Myocyte (in vitro differentiated cells): ENCODE data around the gene B4GALT6. TPM values are rescaled to one million over a fixed set of nuclear protein-coding genes. Genes with fewer than 3 reads are reported as not detected.

Experiments used
- DNase-seq: peaks from one replicate; pipeline ENCODE4 v3.0.0-alpha.2; 2012; ENCODE audit warnings: low read depth
- total RNA-seq: library from RNA; depleted of rRNA; stranded (reverse); fragments of >200 nt; gene quantifications from 2 replicates; pipeline ENCODE4 v1.2.3, GENCODE V29; 2014

The B4GALT6 gene
- total RNA-seq, 1 donor from 2014 or later = not detected

DNA sequence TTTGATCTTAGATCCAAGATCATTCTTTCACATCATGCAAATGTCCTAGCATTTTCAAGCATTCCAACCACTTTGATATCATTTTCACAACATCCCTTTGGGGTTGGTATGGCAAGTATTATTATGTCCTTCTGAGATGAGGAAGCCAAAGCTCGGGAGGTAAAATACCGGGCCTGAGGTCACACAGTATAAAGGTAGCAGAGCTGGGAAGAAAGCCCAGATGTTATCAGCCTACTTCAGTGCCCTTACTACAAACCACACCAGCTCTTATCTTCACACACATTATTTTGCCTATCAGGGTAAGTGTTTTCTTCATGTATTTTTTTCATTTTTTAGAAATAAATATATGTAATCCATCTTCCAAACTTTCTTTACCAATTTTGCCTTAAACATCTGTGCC lies 4.2 kb upstream of the B4GALT6 start:
- no peak for DNase-seq

- DNase-seq = no peak
Observed at GRCh38 chr18:31686986-31687928, 2.9 kb upstream of the B4GALT6 start.

DNA sequence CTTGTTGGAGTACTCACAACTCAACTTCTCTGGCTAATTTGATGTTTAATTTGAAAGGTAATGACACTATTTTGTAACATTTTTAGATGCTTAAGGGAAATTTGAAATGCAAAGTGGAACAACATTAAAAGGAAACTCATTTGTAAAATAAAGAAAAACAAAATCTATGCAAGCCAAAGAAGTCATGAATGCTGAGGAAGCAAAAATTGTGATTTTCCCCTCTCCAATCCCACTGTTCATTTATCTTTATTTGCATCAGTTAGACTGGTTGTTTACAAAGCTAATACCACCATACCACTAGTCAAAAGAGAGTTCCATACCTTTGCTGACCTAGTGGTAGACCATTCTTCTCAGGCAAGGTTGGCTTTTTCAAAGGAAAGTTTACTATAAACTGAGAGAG lies 2.2 kb upstream of the B4GALT6 start:
- no peak for DNase-seq

DNA sequence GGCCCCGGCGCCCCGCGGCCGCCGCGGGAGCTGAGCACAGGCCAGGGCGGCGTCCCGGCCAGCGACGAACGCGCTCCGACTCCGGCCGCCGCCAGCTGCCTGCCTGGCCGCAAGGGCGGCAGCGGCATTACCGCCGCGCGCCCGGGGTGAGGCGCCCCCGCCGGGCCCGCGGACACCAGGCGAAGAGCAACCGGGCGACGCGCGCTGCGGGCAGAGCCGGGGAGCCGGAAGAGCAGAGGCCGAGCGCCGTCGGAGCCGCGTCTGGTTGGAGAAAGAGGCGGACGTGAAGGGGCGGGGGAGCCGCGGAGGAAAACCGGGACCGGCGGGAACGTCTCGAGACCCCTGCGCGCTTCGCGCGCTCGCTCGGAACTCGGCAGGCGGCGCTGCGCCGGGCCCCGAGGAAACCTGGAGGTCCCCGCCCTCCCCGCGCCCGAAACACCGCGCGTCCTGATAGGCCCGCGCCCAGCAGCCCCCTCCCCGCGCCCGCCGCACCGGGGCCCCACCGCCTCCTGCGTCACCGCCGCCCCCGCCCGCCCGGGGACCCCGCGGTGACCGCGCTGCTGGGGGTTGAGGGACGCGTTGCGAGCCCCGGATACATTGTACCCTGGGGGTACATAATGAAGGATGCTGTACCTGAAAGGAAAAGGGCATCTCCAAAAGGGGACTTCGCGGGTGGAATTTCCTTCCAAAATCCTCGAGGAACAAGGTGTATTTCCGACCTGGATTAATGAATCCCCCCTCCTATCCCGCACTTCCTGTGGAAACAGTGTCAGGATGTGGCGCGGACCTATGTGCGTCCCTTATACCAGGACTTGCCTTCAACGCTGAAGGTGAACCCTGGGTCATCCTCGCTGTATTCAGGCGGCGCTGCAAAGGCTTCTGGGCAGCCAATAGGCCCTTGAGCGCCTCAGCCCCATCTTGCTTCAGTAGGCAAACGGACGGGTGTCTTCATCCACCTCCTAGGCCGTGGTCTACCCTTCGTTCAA lies 1.0 kb upstream of the B4GALT6 start:
- DNase-seq = peak; percentile 4

GRCh38 chr18:31683968-31684278 lies 458 bp downstream of the B4GALT6 start:
- no peak for DNase-seq

DNA sequence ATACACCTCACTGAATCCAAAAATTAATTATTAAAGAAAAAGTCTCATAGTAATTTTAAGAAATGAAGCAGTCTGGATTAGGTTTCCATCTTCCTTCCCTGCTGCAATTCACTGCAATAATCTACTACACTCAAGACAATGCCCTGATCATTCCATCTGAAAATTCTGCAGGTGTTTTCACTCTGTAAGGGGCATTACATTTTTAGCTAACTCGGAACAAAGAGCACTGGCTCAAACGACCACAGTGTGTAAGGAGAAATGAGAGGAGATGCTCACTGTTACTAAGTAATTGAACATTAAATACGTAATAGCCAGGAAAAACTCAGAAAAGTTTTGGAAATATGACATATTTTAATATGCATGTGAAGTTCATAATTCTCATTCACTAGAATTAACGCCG lies 1.3 kb downstream of the B4GALT6 start:
- no peak for DNase-seq

GRCh38 chr18:31680831-31681568 lies 3.4 kb downstream of the B4GALT6 start:
- no peak for DNase-seq

DNA sequence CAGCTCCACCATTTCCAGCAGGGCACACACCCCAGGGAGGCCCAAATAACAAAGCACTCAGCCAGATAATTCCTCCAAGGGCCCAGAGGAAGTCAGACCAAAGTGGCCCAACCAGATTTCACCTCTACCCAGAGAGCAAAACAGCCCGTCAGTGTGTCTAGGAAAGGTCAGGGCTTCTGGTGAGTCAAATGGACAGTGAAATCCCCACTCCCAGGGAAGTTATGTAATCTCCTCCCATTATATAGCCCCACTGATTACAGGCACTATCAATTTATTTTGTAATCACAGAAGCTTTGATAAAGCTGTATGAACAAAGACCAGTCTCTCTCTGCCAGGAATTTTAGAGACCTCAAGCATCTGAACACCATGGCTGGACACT lies 4.0 kb downstream of the B4GALT6 start:
- DNase-seq = no peak

- no peak for DNase-seq
Observed at GRCh38 chr18:31679791-31680432, 4.5 kb downstream of the B4GALT6 start.

DNA sequence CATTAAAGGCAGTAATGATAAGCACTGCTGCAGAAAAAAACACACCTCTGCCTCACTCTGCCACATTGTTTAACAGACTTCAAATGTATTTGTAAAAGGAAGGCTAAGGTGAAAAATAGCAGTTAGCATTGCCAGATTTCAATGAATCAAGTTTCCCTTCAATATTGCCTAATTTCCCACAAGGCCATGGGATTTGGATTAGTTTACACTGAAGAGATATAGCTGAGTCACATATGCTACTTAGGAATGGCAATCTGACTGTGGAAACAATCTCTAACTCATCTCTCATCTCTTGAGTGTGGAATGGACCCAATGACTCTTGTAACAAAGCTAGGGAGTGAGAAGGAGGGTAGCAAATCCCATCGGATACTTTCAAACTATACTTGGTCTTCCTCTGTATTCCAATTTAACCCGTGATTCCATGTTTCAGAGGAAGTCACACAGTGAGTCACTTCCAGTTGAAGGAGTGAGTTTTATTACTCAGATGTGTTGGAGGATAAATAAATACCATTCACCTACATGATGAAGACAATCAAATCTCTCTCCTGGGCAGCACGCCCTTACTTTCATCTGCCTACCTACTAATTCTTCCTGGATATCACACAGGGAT lies 5.1 kb downstream of the B4GALT6 start:
- no peak for DNase-seq

DNA sequence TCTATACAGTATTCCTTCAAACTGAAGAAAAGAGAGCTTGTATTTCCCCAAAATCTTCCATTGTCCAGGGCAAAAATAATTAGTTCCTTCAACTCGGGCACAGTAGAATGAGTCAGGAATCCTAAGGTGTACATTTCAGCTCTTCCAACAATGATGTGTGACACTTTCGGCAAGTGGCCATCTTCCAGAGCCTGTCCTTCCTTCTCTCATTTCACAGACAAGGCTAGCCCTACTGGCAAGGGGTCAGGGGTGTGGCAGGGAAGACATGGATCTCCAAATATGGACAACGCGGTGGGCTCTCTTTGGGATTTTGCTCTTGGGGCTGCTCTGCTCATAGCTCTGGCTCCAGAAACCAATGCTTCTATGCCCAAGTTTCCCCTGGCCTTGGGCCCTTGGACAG lies 6.0 kb downstream of the B4GALT6 start:
- no peak for DNase-seq

DNA sequence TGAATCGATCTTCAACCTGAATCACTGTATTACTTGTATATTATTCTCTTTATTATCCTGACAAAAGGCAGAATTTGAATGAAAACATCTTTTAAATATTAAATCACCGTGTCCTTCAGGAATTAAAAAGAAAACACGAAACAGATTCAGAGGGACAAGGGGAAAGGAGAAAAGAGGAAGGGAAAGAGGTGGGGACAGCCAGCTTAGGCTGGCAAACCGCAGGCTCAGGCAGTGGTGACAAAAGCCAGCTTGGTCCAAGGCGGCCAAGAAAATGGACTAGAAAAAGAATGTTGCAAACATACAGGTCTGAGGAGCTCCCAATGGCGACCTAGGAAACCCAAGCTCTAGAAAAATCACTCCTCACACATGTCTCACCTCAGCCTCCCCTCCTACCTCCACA lies 6.8 kb downstream of the B4GALT6 start:
- DNase-seq = no peak

GRCh38 chr18:31675404-31675803 lies 9.0 kb downstream of the B4GALT6 start:
- DNase-seq = no peak

GRCh38 chr18:31672628-31673135 lies 11.7 kb downstream of the B4GALT6 start:
- DNase-seq = no peak

DNA sequence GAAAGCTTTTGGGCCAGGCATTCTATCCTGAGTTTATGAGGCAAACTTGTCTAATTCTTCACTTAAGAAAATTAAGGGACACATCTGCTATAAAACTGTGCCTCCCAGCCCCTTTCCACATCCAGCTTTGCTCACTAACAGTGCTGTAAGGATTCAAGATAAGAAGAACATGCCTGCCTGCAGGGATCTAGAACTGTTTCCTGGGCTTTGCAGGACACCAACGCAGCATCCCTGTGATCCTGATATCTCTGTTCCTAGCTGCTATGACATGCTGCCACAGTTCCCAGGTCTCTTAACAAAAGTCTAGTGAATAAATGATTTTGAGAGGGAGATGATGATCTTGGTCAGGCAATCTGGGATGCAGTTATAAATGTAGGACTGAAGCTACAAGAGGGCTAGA lies 12.4 kb downstream of the B4GALT6 start:
- no peak for DNase-seq

- DNase-seq = no peak
Observed at GRCh38 chr18:31669541-31669940, 14.8 kb downstream of the B4GALT6 start.

DNA sequence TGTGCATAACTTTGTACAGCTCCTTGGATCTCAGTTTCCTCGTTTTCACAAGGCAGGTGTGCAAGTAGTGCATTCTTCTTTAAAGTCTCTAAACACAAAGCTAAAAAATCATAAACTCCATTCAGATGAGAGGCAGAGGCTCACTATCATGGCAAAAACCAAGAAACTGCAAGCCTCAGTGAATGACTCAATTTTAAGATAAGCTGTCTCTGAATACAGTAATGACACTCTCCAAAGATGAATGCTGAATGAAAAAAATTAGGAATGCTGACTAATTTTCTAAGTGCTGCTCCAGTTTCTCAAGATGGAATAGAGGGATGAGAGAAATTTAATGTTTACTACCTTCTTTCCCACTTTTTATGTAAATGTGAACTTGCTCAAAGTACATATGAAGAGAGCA lies 17.2 kb downstream of the B4GALT6 start:
- no peak for DNase-seq

DNA sequence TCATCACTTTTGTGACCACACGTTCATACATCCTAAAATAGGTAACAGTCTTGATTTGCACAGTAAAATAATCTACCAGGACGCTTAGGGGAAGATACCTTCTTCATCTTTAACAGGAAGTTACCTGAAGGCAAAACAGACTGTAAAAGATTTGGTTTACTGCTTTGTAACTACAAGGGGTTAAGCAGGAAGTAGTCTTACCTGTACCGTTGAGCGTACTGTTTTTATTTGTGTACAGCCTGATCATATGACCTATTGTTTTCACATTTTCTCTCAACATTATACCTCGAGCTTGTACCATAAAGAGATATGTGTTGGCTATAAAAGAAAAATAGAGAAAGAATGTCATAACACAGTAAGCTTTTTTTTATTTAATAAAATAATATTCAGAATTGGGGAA lies 18.3 kb downstream of the B4GALT6 start:
- no peak for DNase-seq

DNA sequence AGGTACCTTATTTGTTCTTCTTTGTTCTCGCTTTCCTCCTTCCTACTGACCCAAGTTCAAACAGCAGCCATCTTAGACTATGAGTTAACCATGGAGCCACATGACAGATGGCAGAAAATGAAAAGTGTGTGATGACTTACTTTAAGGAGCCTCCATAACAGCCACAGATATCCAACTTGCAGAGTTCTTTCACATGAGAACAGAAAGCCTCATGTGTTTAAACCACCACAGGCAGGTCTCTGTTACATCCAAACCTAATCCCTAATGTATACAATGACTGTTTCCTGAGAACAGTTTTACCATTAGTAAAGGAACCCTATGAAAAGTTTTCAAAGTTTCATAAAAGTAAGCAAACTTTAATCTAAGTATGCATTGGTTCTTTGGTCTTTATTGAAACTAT lies 20.3 kb downstream of the B4GALT6 start:
- DNase-seq = no peak

- no peak for DNase-seq
Observed at GRCh38 chr18:31661965-31662364, 22.4 kb downstream of the B4GALT6 start.
